NCI-H2171 treated with DMSO at 0.1 percent for 48 hours (cell line): ENCODE data around the gene SLC39A11.

Source experiments
- DNase-seq: peaks from one replicate; lab custom pipeline; 2025; lab: John Stamatoyannopoulos, UW

SLC39A11 gene

GRCh38 chr17:73042809-73043685 is 49.4 kb downstream of the SLC39A11 start:
- DNase-seq, result peak; percentile 28

GRCh38 chr17:73042225-73042624 is 50.3 kb downstream of the SLC39A11 start:
- no peak for DNase-seq

- DNase-seq, result no peak
Measured at GRCh38 chr17:73039282-73039681, 53.2 kb downstream of the SLC39A11 start.

GRCh38 chr17:73031472-73031871 is 61.0 kb downstream of the SLC39A11 start:
- no peak for DNase-seq

DNA sequence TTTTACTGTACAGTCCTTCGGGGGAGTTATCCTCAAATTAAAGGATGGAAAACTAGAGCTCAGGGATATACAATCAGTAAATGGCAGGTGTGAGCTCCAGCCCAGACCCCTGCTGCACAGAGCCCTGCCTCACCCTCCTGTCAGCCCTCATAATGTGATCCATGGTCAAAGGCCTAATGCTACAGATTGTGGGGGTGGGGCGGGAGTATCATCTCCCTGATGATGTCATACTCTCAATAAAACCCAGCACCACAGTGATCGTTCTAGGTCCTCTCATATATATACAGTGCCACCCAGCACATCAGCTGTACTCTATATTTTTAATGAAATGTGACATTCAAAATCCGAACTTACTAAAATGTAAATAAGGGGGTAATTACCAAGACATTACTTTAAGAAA is 61.5 kb downstream of the SLC39A11 start:
- peak; percentile 29 for DNase-seq

- DNase-seq, result no peak
Measured at GRCh38 chr17:73030501-73030921, 62.0 kb downstream of the SLC39A11 start.

DNA sequence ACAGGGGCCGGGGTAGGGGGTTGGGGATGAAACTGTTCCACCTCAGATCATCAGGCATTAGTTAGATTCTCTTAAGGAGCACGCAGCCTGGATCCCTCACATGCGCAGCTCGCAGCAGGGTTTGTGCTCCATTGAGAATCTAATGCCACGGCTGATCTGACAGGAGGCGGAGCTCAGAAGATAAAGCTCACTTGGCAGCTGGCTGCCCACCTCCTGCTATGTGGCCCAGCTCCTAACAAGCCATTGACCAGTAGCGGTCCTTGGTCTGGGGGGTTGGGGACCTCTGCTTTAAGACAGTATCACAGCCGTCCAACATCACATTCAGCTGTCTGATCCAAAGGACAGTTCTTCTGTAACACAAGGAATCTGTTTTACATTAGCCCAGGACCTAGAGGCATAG is 62.5 kb downstream of the SLC39A11 start:
- DNase-seq, result no peak

DNA sequence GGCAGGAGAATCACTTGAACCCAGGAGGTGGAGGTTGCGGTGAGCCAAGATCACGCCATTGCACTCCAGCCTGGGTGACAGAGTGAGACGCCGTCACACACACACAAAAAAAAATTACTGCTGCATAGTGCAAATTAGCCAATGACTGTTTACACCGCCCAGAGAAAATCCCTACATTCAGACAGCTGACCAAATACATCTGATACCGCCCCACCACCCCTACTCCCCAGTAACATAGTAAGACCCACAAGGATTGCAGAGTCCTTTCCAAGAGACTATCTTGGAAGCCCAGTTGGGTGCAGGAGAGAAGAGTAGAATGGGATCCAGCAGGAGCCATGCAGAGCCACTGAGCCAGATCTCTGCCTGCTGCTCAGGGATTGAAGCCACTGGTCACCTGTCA is 63.5 kb downstream of the SLC39A11 start:
- no peak for DNase-seq

DNA sequence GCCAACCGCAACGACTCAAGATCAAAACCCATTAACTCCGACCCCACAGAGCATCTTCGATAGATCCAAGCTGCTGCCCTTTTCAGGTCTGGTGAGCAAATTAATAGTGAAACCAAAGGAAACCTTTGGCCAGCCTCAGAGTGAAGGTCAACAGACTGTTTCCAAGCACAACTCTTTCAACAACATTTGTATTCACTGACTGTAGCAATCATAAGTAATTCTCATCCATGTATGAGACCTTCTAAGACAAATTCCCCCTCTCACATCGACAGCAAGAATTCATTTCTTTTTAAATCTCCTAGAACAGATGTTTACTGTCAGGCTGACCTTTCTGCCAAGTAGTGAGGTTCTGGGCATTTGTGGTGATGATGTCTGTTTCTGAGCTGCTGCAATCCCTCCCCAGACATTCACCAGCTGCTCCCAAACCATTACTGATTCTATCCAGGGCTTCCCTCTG is 64.2 kb downstream of the SLC39A11 start:
- DNase-seq, result peak; percentile 38

GRCh38 chr17:73027130-73027741 is 65.3 kb downstream of the SLC39A11 start:
- no peak for DNase-seq

- peak; percentile 75 for DNase-seq
Measured at GRCh38 chr17:73025041-73025560, 67.4 kb downstream of the SLC39A11 start.

DNA sequence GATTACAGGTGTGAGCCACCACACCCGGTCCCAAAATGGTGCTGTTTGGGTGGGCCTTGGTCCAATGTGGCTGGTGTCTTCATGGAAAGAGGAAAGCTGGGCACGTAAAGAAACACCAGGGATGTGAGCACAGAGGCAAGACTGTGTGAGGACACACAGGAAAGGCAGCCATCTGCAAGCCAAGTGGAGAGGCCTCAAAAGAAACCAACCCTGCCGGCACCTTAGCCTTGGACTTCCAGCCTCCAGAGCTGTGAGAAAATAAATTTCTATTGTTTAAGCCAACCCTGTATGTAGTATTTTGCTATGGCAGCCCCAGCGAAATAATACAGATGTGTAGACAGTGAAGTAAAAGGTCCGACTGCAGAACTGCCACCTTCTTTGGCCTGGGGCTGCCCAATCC is 68.7 kb downstream of the SLC39A11 start:
- no peak for DNase-seq

DNA sequence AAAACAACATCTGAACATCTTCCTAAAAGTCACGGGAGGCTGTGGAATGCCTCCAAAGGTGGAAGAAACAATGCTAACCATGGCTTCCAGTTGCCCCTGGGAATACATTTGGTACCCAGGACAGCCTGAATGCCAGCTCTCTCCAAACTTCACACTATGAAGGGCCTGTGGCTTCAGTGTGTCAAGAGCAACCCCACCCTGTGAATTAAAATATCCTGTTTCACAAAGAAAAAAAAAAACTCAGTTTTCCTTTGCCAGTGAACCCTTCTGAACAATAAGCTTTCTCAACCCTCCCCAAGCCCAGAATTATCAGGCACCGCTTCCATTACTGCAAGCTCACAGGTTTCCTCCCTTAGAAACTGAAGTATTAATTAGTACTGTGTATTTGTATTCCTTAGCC is 69.8 kb downstream of the SLC39A11 start:
- DNase-seq, result peak; percentile 77

DNA sequence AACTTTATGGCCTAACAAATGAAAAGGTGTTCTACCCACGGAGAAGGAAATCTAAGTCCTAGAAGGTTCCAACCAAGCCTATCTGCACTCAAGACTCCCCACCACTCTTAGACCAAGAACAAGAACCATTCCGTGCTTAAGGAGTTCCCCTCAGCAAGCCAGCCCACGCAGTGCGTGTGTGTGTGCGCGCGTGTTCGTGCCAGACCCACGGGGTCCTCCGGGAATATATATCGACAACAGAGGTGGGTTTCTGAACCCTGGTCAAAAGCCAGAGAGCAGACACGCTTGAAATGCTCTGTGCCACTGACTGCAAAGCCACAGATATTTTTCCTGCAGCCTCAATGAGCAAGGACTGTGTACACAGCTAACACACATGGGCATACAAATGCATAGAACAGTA is 70.7 kb downstream of the SLC39A11 start:
- DNase-seq, result peak; percentile 57

DNA sequence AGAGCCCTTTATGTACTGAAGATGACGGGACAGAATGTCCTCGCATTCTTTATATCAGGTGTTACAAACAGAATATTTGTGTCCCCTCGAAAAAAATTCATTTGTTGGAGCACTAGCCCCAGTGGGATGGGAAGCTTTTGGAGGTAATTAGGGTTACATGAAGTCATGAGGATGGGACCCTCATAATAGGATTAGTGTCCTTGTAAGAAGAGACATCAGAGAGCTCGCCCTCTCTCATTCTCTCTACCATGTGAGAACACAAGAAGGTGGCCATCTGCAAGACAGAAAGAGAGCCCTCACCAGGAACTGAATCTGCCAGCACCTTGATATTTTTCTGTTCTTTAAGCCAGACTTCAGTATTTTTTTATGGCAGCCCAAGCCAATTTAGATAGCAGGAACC is 72.4 kb downstream of the SLC39A11 start:
- DNase-seq, result no peak

GRCh38 chr17:73018599-73018998 is 73.9 kb downstream of the SLC39A11 start:
- DNase-seq, result no peak

- DNase-seq, result no peak
Measured at GRCh38 chr17:73017658-73018057, 74.8 kb downstream of the SLC39A11 start.

DNA sequence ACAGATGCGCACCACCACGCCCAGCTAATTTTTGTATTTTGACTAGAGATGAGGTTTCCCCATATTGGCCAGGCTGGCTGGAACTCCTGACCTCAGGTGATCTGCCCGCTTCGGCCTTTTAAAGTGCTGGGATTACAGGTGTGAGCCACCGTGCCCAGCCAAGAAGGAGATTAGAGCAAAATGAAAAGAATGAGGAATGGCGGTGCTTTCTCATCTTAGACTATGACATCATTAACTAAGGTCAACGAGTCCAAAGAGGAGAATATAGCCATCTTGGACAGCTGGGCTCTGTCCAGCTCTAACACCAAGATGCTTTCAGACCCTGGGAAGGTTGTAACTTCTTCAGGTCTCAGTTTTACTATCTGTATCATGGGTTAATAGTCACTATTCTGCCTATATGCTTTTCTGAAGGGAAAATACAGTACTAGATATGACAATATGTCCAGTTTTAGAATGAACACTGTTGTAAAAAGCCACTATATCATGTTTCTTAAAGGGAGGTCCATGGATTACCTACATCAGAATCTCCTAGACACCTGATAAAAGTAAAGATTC is 76.7 kb downstream of the SLC39A11 start:
- no peak for DNase-seq

DNA sequence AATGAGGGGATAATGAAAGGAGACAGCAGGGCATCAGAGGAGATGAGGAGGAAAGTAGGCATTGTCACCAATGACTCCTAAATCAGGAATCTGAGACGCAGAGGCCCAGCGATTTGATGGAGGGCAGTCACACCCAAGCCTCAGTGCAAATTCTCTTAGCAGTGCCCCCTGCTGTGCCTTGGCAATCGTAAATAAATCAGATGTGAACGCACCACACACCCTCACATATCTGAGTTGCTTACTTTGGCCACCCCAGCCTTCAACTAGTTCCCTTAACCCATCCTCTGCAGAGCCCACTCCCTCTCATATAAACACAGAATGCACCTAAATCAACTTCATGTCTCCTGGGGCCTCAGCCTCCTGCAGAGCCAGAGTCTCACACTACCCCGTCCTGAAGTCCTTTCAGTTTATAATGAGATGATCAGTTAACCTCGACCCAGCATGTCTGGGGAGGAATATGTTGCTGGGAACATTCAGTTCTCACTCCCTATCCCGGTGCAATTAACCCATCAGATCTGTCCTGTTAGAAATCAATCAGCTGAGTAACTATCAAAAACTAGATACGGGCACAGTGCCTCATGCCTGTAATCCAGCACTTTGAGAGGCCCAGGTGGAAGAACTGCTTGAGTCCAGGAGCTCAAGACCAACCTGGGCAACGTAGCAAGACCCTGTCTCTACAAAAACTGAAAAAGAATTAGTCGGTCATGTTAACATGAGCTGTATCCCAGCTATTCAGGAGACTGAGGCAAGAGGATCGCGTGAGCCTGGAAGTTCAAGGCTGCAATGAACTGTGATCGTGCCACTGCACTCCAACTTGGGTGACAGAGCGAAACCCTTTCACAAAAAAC is 78.4 kb downstream of the SLC39A11 start:
- DNase-seq, result no peak

DNA sequence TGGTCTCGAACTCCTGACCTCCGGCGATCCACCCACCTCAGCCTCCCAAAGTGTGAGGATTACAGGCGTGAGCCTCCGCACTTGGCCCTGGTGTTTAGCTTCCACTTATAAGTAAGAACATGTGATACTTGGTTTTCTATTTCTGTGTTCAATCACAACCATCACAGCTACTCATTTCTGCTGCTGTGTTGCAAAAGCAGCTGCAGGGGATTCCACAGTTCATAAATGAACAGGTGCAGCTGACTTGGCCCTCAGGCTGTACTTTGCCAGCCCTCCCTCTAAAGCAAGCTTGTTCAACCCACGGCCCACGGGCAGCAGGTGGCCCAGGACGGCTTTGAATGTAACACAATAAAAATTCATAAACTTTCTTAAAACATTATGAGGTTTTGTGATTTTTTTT is 79.2 kb downstream of the SLC39A11 start:
- DNase-seq, result no peak

DNA sequence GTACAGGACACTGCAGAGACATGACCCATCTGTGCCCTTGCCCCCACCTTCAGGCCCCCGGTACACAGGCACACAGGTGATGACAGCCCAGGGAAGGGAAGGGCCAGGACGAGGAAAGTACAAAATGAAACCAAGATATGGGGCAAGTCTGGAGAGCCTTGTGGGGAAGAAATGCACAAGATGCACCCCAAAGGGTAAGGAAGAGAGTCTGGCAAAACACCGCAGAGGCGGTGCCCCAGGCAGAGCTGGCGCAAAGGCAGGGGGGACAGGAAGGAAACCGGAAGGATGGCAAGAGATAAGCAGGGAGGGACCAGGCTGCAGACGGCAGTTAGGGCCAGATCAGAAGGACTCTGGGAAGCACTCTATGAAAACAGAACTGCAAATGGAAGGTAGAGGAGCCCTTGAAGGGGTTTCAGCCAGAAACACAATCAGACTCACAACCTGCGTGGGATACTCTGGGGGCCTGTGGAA is 81.4 kb downstream of the SLC39A11 start:
- no peak for DNase-seq

DNA sequence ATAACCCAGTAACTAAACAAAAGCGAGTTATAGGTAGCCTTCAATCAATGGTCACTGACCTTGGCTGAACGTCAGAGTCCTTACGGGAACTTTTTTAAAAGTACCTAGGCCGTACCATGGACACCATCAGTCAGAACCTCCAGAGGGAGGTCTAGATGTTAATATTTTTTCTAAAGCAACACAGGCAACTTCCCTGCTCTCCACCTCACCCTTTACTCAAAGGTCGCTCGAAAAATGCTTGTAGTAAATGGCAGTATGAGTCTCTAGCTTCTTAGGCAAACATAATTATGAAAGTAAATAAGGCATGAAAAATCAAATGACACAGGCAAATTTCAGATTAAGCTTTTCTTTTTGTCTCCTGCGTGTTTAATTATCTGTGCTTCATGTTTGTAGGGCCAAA is 82.1 kb downstream of the SLC39A11 start:
- DNase-seq, result no peak
